ENCODE data around the gene RGS7BP.

RGS7BP gene

GRCh38 chr5:64486163-64486562 is 19.7 kb upstream of the RGS7BP start:
- H4K91ac ChIP-seq (ENCODE audit: low read length) = no peak overlapping the region
- no peak overlapping the region for H4K8ac ChIP-seq (ENCODE audit: low read length)
- H3K4me2 ChIP-seq (ENCODE audit: low read length, poor library complexity, severe bottlenecking) = no peak overlapping the region
- H3K18ac ChIP-seq (ENCODE audit: low read depth in 1 of 2, low read length in 2 of 2) = no peak overlapping the region
- H3K27ac ChIP-seq (ENCODE audit: low read length, poor library complexity, severe bottlenecking) = no peak overlapping the region
- no peak overlapping the region for H3K4me3 ChIP-seq (ENCODE audit: insufficient read depth in 1 of 2, low read depth in 1 of 2, low read length in 2 of 2)
- DNase-seq = no peak
- H2BK12ac ChIP-seq (ENCODE audit: low read length in 2 of 2) = no peak overlapping the region
- no peaks in the 10 kb centered on the region for H3K4me1 ChIP-seq (ENCODE audit: control insufficient read depth, insufficient read depth, low read depth, low read length)
- no peak overlapping the region for H2AK5ac ChIP-seq (ENCODE audit: low read length, severe bottlenecking)
- no peaks in the 10 kb centered on the region for H3K9me3 ChIP-seq (ENCODE audit: control insufficient read depth, low read length)
- no peak overlapping the region for H2BK120ac ChIP-seq (ENCODE audit: low read depth, low read length)
- H2AFZ ChIP-seq (ENCODE audit: low read depth, low read length) = no peak overlapping the region
- no peaks in the 10 kb centered on the region for H3K27me3 ChIP-seq (ENCODE audit: control insufficient read depth in 1 of 2, insufficient read depth in 1 of 2, low read length in 2 of 2)
- no peak overlapping the region for H2BK15ac ChIP-seq (ENCODE audit: low read depth, poor library complexity, severe bottlenecking)
- H3K23ac ChIP-seq (ENCODE audit: low read length in 2 of 2) = no peak overlapping the region
- no peak overlapping the region for H2BK5ac ChIP-seq (ENCODE audit: low read depth, low read length, poor library complexity, severe bottlenecking)
- no peaks in the 10 kb centered on the region for H3K36me3 ChIP-seq (ENCODE audit: control insufficient read depth in 1 of 2, insufficient read depth in 2 of 2, low read depth in 1 of 2, low read length in 2 of 2)
- no peak overlapping the region for H3K14ac ChIP-seq (ENCODE audit: low read length in 2 of 2)
- no peak overlapping the region for H3K4ac ChIP-seq (ENCODE audit: low read depth in 1 of 2, low read length in 2 of 2)
- H3K79me1 ChIP-seq (replicated peaks; ENCODE audit: low read length, poor library complexity, severe bottlenecking) = no peaks in the 10 kb centered on the region
- H3K9ac ChIP-seq (ENCODE audit: low read length) = no peak overlapping the region
- WGBS = 71% methylated on average over 2 of the region's 2 CpGs

DNA sequence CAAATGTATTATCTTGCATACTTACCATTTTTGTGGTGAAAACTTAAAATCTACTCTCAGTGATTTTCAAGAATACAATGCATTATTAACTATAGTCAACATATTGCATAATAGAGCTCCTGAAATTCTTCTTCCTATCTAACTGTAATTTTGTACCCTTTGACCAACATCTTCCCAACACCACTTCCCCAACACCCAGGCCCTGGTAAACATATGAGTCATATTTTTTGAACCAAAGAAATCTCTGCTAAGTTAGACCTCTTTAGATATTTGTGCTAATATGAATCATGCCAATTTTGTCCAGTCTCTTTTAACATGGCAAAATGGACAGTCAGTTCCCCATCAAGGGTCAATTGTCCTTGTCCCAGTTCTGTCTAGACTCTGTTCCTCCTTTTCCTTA is 18.5 kb upstream of the RGS7BP start:
- no peak overlapping the region for H2BK5ac ChIP-seq (ENCODE audit: low read depth, low read length, poor library complexity, severe bottlenecking)
- H2BK12ac ChIP-seq (ENCODE audit: low read length in 2 of 2) = no peak overlapping the region
- H3K4ac ChIP-seq (ENCODE audit: low read depth in 1 of 2, low read length in 2 of 2) = no peak overlapping the region
- H3K36me3 ChIP-seq (ENCODE audit: control insufficient read depth in 1 of 2, insufficient read depth in 2 of 2, low read depth in 1 of 2, low read length in 2 of 2) = no peaks in the 10 kb centered on the region
- no peaks in the 10 kb centered on the region for H3K4me1 ChIP-seq (ENCODE audit: control insufficient read depth, insufficient read depth, low read depth, low read length)
- no peak overlapping the region for H4K91ac ChIP-seq (ENCODE audit: low read length)
- H2BK15ac ChIP-seq (ENCODE audit: low read depth, poor library complexity, severe bottlenecking) = no peak overlapping the region
- H2AK5ac ChIP-seq (ENCODE audit: low read length, severe bottlenecking) = no peak overlapping the region
- H3K27me3 ChIP-seq (ENCODE audit: control insufficient read depth in 1 of 2, insufficient read depth in 1 of 2, low read length in 2 of 2) = no peaks in the 10 kb centered on the region
- DNase-seq = no peak
- no peak overlapping the region for H2AFZ ChIP-seq (ENCODE audit: low read depth, low read length)
- H3K9ac ChIP-seq (ENCODE audit: low read length) = no peak overlapping the region
- H3K23ac ChIP-seq (ENCODE audit: low read length in 2 of 2) = no peak overlapping the region
- no peak overlapping the region for H3K14ac ChIP-seq (ENCODE audit: low read length in 2 of 2)
- no peaks in the 10 kb centered on the region for H3K79me1 ChIP-seq (replicated peaks; ENCODE audit: low read length, poor library complexity, severe bottlenecking)
- no peak overlapping the region for H3K18ac ChIP-seq (ENCODE audit: low read depth in 1 of 2, low read length in 2 of 2)
- no peaks in the 10 kb centered on the region for H3K9me3 ChIP-seq (ENCODE audit: control insufficient read depth, low read length)
- no peak overlapping the region for H3K4me3 ChIP-seq (ENCODE audit: insufficient read depth in 1 of 2, low read depth in 1 of 2, low read length in 2 of 2)
- H3K27ac ChIP-seq (ENCODE audit: low read length, poor library complexity, severe bottlenecking) = no peak overlapping the region
- H2BK120ac ChIP-seq (ENCODE audit: low read depth, low read length) = no peak overlapping the region
- H3K4me2 ChIP-seq (ENCODE audit: low read length, poor library complexity, severe bottlenecking) = no peak overlapping the region
- no peak overlapping the region for H4K8ac ChIP-seq (ENCODE audit: low read length)

DNA sequence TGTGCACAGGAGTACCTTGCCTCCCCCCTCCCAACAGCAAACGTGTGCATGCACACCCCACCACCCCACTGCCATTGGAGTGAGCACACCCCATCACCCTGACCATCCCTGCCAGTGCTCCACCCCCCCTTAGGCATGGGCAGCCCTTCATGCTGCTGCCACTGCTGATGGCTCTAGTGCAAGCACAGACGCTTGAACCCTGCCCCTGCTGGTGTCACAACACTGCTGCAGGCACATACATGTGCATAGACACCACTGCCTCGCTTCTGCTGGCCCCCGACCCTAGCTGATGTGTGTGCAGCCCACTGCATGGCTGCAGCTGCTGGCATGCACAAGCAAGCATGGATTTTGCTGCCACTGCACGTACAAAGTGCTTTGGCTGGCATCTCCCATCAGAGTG is 16.0 kb upstream of the RGS7BP start:
- no peak overlapping the region for H2BK15ac ChIP-seq (ENCODE audit: low read depth, poor library complexity, severe bottlenecking)
- H2AFZ ChIP-seq (ENCODE audit: low read depth, low read length) = no peak overlapping the region
- H3K4me1 ChIP-seq (ENCODE audit: control insufficient read depth, insufficient read depth, low read depth, low read length) = no peaks in the 10 kb centered on the region
- H3K18ac ChIP-seq (ENCODE audit: low read depth in 1 of 2, low read length in 2 of 2) = no peak overlapping the region
- no peaks in the 10 kb centered on the region for H3K27me3 ChIP-seq (ENCODE audit: control insufficient read depth in 1 of 2, insufficient read depth in 1 of 2, low read length in 2 of 2)
- no peak overlapping the region for H2BK12ac ChIP-seq (ENCODE audit: low read length in 2 of 2)
- no peak overlapping the region for H3K9ac ChIP-seq (ENCODE audit: low read length)
- WGBS = 41% methylated on average over 5 of the region's 5 CpGs
- no peak overlapping the region for H2AK5ac ChIP-seq (ENCODE audit: low read length, severe bottlenecking)
- no peak overlapping the region for H4K8ac ChIP-seq (ENCODE audit: low read length)
- H3K4me2 ChIP-seq (ENCODE audit: low read length, poor library complexity, severe bottlenecking) = no peak overlapping the region
- no peak overlapping the region for H3K4me3 ChIP-seq (ENCODE audit: insufficient read depth in 1 of 2, low read depth in 1 of 2, low read length in 2 of 2)
- no peak overlapping the region for H2BK120ac ChIP-seq (ENCODE audit: low read depth, low read length)
- no peak overlapping the region for H2BK5ac ChIP-seq (ENCODE audit: low read depth, low read length, poor library complexity, severe bottlenecking)
- H3K9me3 ChIP-seq (ENCODE audit: control insufficient read depth, low read length) = no peaks in the 10 kb centered on the region
- H4K91ac ChIP-seq (ENCODE audit: low read length) = peak overlapping the region; percentile 27
- no peak for DNase-seq
- no peak overlapping the region for H3K4ac ChIP-seq (ENCODE audit: low read depth in 1 of 2, low read length in 2 of 2)
- H3K36me3 ChIP-seq (ENCODE audit: control insufficient read depth in 1 of 2, insufficient read depth in 2 of 2, low read depth in 1 of 2, low read length in 2 of 2) = no peaks in the 10 kb centered on the region
- no peaks in the 10 kb centered on the region for H3K79me1 ChIP-seq (replicated peaks; ENCODE audit: low read length, poor library complexity, severe bottlenecking)
- H3K27ac ChIP-seq (ENCODE audit: low read length, poor library complexity, severe bottlenecking) = no peak overlapping the region
- peak overlapping the region in 1 of 2 experiments; percentile 57 for H3K14ac ChIP-seq (ENCODE audit: low read length in 2 of 2)
- H3K23ac ChIP-seq (ENCODE audit: low read length in 2 of 2) = no peak overlapping the region

- H2AK5ac ChIP-seq (ENCODE audit: low read length, severe bottlenecking) = no peak overlapping the region
- H3K9me3 ChIP-seq (ENCODE audit: control insufficient read depth, low read length) = no peaks in the 10 kb centered on the region
- H3K18ac ChIP-seq (ENCODE audit: low read depth in 1 of 2, low read length in 2 of 2) = no peak overlapping the region
- H3K9ac ChIP-seq (ENCODE audit: low read length) = no peak overlapping the region
- no peak overlapping the region for H4K8ac ChIP-seq (ENCODE audit: low read length)
- no peaks in the 10 kb centered on the region for H3K79me1 ChIP-seq (replicated peaks; ENCODE audit: low read length, poor library complexity, severe bottlenecking)
- no peak overlapping the region for H3K4me3 ChIP-seq (ENCODE audit: insufficient read depth in 1 of 2, low read depth in 1 of 2, low read length in 2 of 2)
- H2AFZ ChIP-seq (ENCODE audit: low read depth, low read length) = no peak overlapping the region
- DNase-seq = peak; percentile 63
- H2BK15ac ChIP-seq (ENCODE audit: low read depth, poor library complexity, severe bottlenecking) = no peak overlapping the region
- H2BK5ac ChIP-seq (ENCODE audit: low read depth, low read length, poor library complexity, severe bottlenecking) = no peak overlapping the region
- no peak overlapping the region for H3K4me2 ChIP-seq (ENCODE audit: low read length, poor library complexity, severe bottlenecking)
- WGBS = 8% methylated on average over 2 of the region's 2 CpGs
- no peak overlapping the region for H3K14ac ChIP-seq (ENCODE audit: low read length in 2 of 2)
- H3K23ac ChIP-seq (ENCODE audit: low read length in 2 of 2) = no peak overlapping the region
- H3K27me3 ChIP-seq (ENCODE audit: control insufficient read depth in 1 of 2, insufficient read depth in 1 of 2, low read length in 2 of 2) = peaks cover 3 to 5% of the 10 kb centered on the region in 2 experiments
- no peak overlapping the region for H2BK12ac ChIP-seq (ENCODE audit: low read length in 2 of 2)
- no peak overlapping the region for H3K27ac ChIP-seq (ENCODE audit: low read length, poor library complexity, severe bottlenecking)
- H3K4ac ChIP-seq (ENCODE audit: low read depth in 1 of 2, low read length in 2 of 2) = no peak overlapping the region
- no peaks in the 10 kb centered on the region for H3K4me1 ChIP-seq (ENCODE audit: control insufficient read depth, insufficient read depth, low read depth, low read length)
- H2BK120ac ChIP-seq (ENCODE audit: low read depth, low read length) = no peak overlapping the region
- H3K36me3 ChIP-seq (ENCODE audit: control insufficient read depth in 1 of 2, insufficient read depth in 2 of 2, low read depth in 1 of 2, low read length in 2 of 2) = no peaks in the 10 kb centered on the region
- no peak overlapping the region for H4K91ac ChIP-seq (ENCODE audit: low read length)
Measured at GRCh38 chr5:64497386-64497785, 8.4 kb upstream of the RGS7BP start.

All from mesenchymal stem cell (in vitro differentiated cells and primary cell).